MG63 (cell line): ENCODE data around the gene IRF8. TPM values are rescaled to one million over a fixed set of nuclear protein-coding genes. Genes with fewer than 3 reads are reported as not detected.

Source experiments
- DNase-seq: peaks from one replicate; pipeline ENCODE4 v3.0.0-alpha.2; 2020
- H3K27me3 ChIP-seq: fragments of 250-450 bp; sonication (Bioruptor Pico); 2 replicates; pipeline ENCODE4 v1.5.1; 2020; ENCODE audit warnings: mild to moderate bottlenecking, moderate library complexity
- H3K36me3 ChIP-seq: fragments of 250-450 bp; sonication (Bioruptor Pico); 2 replicates; pipeline ENCODE4 v1.5.1; 2020; ENCODE audit warnings: mild to moderate bottlenecking, moderate library complexity
- H3K4me3 ChIP-seq: fragments of 250-450 bp; sonication (Bioruptor Pico); 2 replicates; pipeline ENCODE4 v1.5.1; 2020; ENCODE audit warnings: mild to moderate bottlenecking, moderate library complexity
- H3K9me3 ChIP-seq: fragments of 250-450 bp; sonication (Bioruptor Pico); 2 replicates; pipeline ENCODE4 v1.5.1; 2020; ENCODE audit warnings: mild to moderate bottlenecking, moderate library complexity
- total RNA-seq: library from RNA; depleted of rRNA; stranded (reverse); fragments of >200 nt; shearing (Covaris generic); gene quantifications from 2 replicates; pipeline ENCODE4 v1.2.3, GENCODE V29; 2014; ENCODE audit warnings: low replicate concordance

The IRF8 gene
- total RNA-seq, 1 experiment from 2014 or later, result not detected

- no peak for DNase-seq
- no peak overlapping the region for H3K4me3 ChIP-seq
- H3K9me3 ChIP-seq, result no peaks in the 10 kb centered on the region
- H3K27me3 ChIP-seq, result peaks cover 5% of the 10 kb centered on the region
- no peaks in the 10 kb centered on the region for H3K36me3 ChIP-seq
Observed at GRCh38 chr16:85948616-85949265, 49.8 kb downstream of the IRF8 start.

- H3K36me3 ChIP-seq, result no peaks in the 10 kb centered on the region
- peaks cover 5% of the 10 kb centered on the region for H3K27me3 ChIP-seq
- H3K4me3 ChIP-seq, result no peak overlapping the region
- H3K9me3 ChIP-seq, result no peaks in the 10 kb centered on the region
- DNase-seq, result no peak
Observed at GRCh38 chr16:85950136-85950918, 51.4 kb downstream of the IRF8 start.

GRCh38 chr16:85952197-85952596 lies 53.2 kb downstream of the IRF8 start:
- Histone ChIP-seq H3K9me3 (no peaks in the 10 kb centered on the region), H3K27me3 (peaks cover 5% of the 10 kb centered on the region), H3K36me3 (no peaks in the 10 kb centered on the region), H3K4me3 (no peak overlapping the region)
- no peak for DNase-seq

- no peak for DNase-seq
- no peaks in the 10 kb centered on the region for H3K36me3 ChIP-seq
- no peaks in the 10 kb centered on the region for H3K9me3 ChIP-seq
- no peak overlapping the region for H3K4me3 ChIP-seq
- H3K27me3 ChIP-seq, result peaks cover 5% of the 10 kb centered on the region
Observed at GRCh38 chr16:85952811-85953210, 53.8 kb downstream of the IRF8 start.

GRCh38 chr16:85954927-85955519 lies 56.1 kb downstream of the IRF8 start:
- no peak for DNase-seq
- no peaks in the 10 kb centered on the region for H3K9me3 ChIP-seq
- no peaks in the 10 kb centered on the region for H3K36me3 ChIP-seq
- H3K4me3 ChIP-seq, result no peak overlapping the region
- H3K27me3 ChIP-seq, result no peaks in the 10 kb centered on the region

GRCh38 chr16:85955566-85955965 lies 56.6 kb downstream of the IRF8 start:
- H3K36me3 ChIP-seq, result no peaks in the 10 kb centered on the region
- H3K9me3 ChIP-seq, result no peaks in the 10 kb centered on the region
- DNase-seq, result no peak
- no peaks in the 10 kb centered on the region for H3K27me3 ChIP-seq
- no peak overlapping the region for H3K4me3 ChIP-seq

GRCh38 chr16:85956426-85956825 lies 57.5 kb downstream of the IRF8 start:
- no peak for DNase-seq
- Histone ChIP-seq H3K4me3 (no peak overlapping the region), H3K27me3 (no peaks in the 10 kb centered on the region), H3K9me3 (no peaks in the 10 kb centered on the region), H3K36me3 (no peaks in the 10 kb centered on the region)

- Histone ChIP-seq H3K9me3 (no peaks in the 10 kb centered on the region), H3K36me3 (no peaks in the 10 kb centered on the region), H3K27me3 (no peaks in the 10 kb centered on the region), H3K4me3 (no peak overlapping the region)
- DNase-seq, result no peak
Observed at GRCh38 chr16:85958731-85959130, 59.8 kb downstream of the IRF8 start.

- Histone ChIP-seq H3K9me3 (no peaks in the 10 kb centered on the region), H3K36me3 (no peaks in the 10 kb centered on the region), H3K27me3 (no peaks in the 10 kb centered on the region), H3K4me3 (no peak overlapping the region)
- no peak for DNase-seq
Observed at GRCh38 chr16:85959686-85960085, 60.7 kb downstream of the IRF8 start.

- no peaks in the 10 kb centered on the region for H3K9me3 ChIP-seq
- H3K27me3 ChIP-seq, result no peaks in the 10 kb centered on the region
- DNase-seq, result no peak
- no peaks in the 10 kb centered on the region for H3K36me3 ChIP-seq
- no peak overlapping the region for H3K4me3 ChIP-seq
Observed at GRCh38 chr16:85960486-85961046, 61.6 kb downstream of the IRF8 start.

GRCh38 chr16:85961988-85962915 lies 63.3 kb downstream of the IRF8 start:
- Histone ChIP-seq H3K9me3 (no peaks in the 10 kb centered on the region), H3K27me3 (no peaks in the 10 kb centered on the region), H3K36me3 (no peaks in the 10 kb centered on the region), H3K4me3 (no peak overlapping the region)
- DNase-seq, result no peak

- H3K36me3 ChIP-seq, result no peaks in the 10 kb centered on the region
- DNase-seq, result no peak
- no peaks in the 10 kb centered on the region; the same call in 1 of the 2 replicates for H3K27me3 ChIP-seq
- no peaks in the 10 kb centered on the region for H3K9me3 ChIP-seq
- H3K4me3 ChIP-seq, result no peak overlapping the region
Observed at GRCh38 chr16:85963753-85964285, 64.9 kb downstream of the IRF8 start.

GRCh38 chr16:85965125-85965524 lies 66.2 kb downstream of the IRF8 start:
- Histone ChIP-seq H3K4me3 (no peak overlapping the region), H3K27me3 (no peaks in the 10 kb centered on the region; the same call in 1 of the 2 replicates), H3K36me3 (no peaks in the 10 kb centered on the region), H3K9me3 (no peaks in the 10 kb centered on the region)
- DNase-seq, result no peak

- Histone ChIP-seq H3K9me3 (no peaks in the 10 kb centered on the region), H3K4me3 (no peak overlapping the region), H3K27me3 (no peaks in the 10 kb centered on the region; the same call in 1 of the 2 replicates), H3K36me3 (no peaks in the 10 kb centered on the region)
- DNase-seq, result no peak
Observed at GRCh38 chr16:85967111-85967510, 68.1 kb downstream of the IRF8 start.

GRCh38 chr16:85968041-85968920 lies 69.3 kb downstream of the IRF8 start:
- H3K36me3 ChIP-seq, result no peaks in the 10 kb centered on the region
- H3K9me3 ChIP-seq, result no peaks in the 10 kb centered on the region
- no peaks in the 10 kb centered on the region; the same call in 1 of the 2 replicates for H3K27me3 ChIP-seq
- no peak overlapping the region for H3K4me3 ChIP-seq
- no peak for DNase-seq
